GM19035 (cell line): ENCODE data around the gene ZNF496.
"Not testable (repeated sequence)": the region's sequence is repeated elsewhere in the genome, so short reads cannot be mapped to it uniquely, and the experiment has no call there.

Experiments used
- ATAC-seq: cut with Tn5 transposase; IDR thresholded peaks from one replicate; pipeline ENCODE4 v1.9.1; 2021; ENCODE audit not compliant: unreplicated experiment

Gene ZNF496

DNA sequence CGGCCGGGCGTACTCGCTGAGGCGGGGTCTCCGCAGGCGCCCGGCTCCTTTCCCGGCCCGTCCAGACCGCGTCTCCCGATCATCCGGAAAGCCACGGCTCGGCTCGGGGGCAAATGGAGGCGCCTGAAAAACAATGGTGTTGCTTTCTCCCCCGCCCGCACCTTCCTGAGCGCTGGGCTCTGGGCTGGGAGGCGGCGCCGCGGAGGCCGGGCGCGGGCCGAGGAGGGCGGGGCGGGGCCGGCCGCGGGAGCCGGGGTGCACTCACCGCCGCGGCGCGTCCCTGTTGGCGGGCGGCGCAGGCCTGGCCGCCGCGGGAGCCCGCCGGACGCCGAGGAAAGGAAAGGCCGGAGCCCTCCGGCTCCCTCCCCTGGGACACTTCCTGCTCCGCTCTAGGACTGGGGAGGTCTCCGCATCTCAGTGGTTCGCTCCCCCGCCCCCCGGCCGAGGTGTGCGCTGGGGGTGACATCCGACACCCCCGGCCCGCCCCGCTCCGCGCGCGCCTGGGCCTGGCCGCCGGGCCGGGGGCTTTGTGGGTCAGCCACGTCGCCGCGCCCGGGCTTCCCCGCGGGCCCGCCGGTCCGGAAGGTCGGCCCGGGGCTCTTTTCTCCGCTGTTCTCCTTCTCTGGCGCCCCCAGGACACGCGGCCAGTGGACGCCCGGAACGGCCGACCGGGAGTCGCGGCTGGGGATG is at the start of gene ZNF496:
Gene ZNF496 (minus strand): TSS at position 343 of the 690 bp plus-strand sequence. CDS start 2,289 bp downstream, outside the sequence.
- peak; percentile 66 for ATAC-seq

DNA sequence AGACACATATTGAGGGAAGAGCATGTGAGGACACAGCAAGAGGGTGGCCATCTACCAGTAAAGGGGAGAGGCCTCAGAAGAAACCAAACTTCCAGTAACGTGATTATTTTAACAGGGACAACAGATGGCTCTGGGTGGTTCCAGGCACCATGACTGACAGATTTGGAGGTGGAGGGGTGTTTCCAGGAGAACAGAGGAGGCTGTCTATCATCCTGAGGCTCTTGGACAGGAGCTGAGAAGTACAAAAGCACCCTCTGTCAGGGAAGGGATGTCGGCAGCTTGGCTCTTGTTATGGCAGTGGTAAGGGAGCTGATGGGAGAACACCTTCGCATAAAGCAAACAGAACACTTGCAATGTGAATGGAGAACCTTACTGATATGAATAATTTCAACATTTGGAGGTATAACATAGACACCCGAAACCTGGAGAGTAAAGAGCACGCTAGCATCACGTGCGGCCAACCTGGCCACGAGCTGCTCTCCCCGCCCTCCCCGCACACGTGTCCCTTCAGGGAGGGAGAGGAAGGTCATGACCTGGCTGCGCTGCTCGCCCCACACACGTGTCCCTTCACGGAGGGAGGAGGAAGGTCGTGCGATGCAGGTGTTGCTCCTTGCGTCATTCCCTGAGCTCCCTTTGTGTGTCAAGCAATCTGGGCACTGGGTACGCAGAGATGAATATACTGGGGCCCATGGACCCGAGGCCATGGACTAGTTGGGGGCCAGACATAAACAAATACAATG is 46.8 kb upstream of the ZNF496 start:
- ATAC-seq, result no peak

DNA sequence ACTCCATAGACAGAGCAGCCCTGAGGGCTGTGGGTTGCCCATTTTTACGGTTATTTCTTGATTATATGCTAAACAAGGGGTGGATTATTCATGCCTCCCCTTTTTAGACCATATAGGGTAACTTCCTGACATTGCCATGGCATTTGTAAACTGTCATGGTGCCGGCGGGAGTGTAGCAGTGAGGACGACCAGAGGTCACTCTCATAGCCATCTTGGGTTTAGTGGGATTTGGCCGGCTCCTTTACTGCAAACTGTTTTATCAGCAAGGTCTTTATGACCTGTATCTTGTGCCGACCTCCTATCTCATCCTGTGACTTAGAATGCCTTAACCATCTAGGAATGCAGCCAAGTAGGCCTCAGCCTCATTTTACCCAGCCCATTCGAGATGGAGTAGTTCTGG is 46.0 kb upstream of the ZNF496 start:
- ATAC-seq, result not testable (repeated sequence)

DNA sequence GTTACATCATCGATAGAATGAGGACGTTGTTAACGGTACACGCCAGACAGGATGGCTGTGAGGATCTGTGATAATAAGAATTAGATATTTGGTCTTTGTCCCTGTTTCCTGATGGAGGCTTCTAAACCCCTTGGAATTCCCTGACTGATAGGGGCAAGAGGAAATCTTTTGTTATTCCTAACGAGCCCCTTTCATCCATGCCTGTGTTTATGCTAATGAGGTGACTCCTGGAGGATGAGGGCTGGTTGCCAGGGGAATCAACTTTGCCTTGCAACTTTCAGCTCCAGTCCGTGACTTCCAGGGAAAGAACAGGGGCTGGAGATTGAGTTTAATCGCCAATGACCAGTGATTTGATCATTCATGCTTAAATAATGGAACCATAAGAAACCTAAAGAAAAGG is 45.0 kb upstream of the ZNF496 start:
- ATAC-seq, result no peak

DNA sequence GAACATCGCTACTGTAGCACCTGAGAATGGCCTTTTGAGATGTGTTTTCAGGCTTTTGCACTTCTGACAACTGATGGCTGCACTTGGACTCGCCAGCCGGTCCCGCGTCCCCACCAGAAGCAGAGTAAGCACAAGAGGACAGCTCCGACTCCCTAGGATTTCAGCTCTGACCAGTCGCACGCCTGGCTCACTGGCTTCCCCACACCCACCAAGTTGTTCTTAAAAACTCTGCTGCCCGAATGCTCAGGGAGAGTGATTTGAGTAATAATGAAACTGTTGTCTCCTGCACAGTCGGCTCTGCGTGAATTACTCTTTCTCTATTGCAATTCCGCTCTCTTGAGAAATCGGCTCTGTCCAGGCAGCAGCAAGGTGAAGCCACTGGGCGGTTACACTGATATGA is 44.1 kb upstream of the ZNF496 start:
- ATAC-seq, result no peak

DNA sequence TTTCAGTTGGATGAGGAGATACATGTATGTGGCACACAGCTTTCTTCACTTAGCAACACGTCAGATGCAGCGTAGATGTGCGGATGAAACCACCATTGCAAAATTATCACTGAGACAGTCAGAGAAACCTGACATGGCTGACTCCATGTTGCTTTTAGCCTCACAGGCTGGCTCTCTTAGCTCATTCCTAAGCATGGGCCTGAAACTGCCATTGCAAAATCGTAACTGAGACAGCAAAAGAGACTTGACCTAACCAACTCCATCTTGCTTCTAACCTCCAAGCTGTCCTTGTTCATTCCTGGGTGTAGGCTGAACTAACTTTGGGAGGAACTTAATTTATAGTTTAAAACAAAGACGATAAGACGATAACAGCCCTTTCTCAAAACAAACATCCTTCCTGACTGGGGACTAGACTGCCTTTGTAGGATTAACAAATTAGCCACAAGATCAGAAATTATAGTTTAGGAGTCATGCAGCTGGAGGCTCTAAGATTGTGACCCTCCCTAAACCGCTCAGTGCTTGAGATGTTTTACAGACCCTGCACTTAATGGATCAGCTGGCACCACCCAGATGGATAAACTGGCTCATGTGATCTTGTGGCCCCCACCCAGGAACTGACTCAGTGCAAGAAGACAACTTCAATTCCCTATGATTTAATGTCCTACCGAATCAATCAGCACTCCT is 43.1 kb upstream of the ZNF496 start:
- not testable (repeated sequence) for ATAC-seq

DNA sequence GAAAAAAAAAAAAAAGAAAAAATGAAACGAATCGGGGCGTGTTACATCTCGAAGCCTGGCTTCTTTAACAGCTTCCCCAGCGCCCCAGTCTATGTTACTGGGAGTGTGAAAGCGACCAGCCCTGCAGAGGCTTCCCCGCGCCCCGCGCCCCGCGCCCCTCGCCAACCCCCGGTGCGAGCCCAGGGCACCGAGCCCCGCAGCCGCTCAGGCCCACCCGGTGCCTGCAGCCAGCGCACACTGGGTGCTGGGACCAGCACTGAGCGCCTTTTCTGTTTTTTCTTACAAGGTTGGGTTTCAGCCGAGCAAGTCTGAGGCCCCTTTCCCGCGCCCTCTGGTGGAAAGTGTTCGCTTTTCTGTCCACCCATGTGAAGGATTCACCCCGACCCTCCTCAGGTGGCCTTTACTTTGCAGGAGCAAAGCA is 42.1 kb upstream of the ZNF496 start:
- ATAC-seq, result no peak

DNA sequence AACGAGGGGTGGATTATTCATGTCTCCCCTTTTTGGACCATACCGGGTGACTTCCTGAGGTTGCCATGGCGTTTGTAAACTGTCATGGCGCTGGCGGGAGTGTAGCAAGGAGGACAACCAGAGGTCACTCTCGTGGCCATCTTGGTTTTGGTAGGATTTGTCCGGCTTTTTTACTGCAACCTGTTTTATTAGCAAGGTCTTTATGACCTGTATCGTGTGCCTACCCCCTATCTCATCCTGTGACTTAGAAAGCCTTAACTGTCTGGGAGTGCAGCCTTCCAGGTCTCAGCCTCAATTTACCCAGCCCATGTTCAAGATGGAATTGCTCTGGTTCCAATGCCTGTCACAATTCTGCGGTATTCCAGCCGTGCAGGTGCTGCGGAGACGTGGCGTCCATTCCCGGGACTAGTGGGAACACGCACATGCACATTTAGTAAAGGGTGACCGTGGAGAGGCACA is 40.2 kb upstream of the ZNF496 start:
- ATAC-seq, result no peak

DNA sequence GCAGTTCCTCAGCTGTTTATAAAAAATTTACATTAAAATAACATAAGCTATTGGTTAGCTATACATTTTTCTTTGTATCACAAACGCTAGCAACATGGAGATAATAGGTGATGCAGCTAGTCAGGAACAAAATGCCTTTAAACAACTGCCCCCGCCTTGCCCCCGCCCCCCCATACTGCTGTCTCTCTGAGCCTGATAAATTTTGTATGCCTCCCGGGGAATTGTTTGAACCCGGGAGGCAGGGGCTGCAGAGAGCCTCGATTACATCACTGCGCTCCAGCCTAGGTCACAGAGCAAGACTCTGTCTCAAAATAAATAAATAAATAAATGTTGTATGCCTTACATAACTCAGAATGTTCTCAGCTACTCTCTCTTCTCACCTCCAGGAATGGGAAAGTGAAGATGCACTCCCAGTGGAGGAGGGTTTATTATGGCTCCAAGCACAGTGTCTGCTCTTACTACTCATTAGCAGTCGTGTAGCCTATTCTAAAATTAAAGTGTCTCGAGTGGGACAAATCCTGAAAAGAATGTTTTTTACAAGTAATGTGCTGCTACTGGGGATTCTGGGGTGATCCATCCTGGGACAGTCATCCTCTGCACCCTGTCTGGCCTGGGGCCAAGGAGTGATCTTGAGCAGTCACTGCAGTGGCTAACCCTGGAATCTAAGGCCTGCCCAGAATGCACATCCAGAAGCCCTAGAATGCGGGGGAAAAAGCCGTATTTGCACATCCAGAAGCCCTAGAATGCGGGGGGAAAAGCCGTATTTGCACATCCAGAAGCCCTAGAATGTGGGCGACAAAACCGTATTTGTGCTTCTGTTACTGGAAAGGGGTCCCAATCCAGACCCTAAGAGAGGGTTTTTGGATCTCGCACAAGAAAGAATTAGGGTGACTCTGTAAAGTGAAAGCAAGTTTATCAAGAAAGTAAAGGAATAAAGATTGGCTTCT is 39.4 kb upstream of the ZNF496 start:
- no peak for ATAC-seq

DNA sequence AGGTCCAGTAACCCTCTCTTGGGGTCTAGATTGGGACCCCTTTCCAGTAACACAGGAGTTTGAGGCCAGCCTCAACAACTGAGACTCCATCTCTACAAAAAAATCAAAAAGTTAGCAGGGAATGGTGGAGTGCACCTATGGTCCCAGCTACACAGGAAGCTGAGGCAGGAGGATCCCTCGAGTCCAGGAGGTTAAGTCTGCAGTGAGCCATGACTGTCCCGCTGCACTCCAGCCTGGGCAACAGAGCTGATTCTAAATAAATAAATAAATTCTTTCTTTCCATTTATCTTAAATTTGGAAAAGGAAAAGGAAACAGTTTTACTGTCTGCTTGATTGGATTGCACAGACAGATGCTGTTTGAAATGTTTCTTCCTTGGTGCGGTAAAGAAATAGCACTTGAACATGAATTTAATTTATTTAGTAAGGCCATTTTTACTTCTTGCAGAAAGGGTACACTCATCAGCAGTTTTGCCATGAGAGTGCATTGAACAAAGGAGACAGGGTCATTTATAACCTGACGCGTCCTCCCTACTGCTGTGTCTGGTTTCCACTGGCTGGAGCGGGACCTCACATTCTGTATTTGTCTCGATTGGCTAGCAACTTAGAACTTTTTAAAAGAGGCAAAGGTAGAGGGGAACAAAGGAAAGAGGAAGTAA is 37.0 kb upstream of the ZNF496 start:
- no peak for ATAC-seq

DNA sequence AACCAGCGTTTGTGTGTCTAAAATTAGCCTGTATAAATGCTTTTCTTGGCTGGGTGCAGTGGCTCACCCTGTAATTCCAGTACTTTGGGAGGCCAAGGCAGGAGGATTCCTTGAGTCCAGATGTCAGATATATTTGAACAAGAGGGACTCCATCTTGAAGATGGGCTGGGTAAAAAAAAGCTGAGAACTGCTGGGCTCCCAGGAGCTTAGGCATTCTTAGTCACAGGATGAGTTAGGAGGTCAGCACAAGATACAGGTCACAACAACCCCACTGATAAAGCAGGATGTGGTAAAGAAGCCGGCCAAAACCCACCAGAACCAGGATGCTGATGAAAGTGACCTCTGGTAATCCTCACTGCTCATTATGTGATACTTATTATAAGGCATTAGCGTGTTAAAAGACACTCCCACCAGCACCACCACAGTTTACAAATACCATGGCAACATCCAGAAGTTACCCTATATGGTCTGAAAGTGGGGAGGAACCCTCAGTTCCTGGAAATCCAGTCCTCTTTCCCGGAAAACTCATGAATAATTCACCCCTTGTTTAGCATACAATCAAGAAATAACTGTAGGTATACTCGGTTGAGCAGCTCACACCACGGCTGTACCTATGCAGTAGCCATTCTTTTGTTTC is 36.2 kb upstream of the ZNF496 start:
- ATAC-seq, result no peak

DNA sequence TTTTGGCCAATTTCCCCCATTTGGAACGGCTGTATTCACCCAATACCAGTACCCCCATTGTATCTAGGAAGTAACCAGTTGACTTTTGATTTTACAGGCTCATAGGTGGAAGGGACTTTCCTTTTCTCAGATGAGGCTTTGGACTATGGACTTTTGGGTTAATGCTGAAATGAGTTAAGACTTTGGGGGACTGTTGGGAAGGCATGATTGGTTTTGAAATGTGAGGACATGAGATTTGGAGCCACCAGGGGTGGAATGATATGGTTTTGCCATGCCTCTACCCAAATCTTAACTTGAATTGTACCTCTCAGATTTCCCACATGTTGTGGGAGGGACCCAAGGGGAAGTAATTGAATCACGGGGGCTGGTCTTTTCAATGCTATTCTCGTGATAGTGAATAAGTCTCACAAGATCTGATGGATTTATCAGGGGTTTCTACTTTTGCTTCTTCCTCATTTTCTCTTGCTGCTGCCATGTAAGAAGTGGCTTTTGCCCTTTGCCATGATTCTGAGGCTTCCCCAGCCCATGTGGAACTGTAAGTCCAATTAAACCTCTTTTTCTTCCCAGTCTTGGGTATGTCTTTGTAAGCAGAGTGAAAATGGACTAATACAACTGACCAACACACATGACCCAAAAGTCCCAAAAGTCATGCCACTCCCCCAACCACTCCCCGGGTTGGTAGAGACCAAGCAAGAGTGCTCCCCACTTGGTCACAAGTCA is 35.4 kb upstream of the ZNF496 start:
- no peak for ATAC-seq

DNA sequence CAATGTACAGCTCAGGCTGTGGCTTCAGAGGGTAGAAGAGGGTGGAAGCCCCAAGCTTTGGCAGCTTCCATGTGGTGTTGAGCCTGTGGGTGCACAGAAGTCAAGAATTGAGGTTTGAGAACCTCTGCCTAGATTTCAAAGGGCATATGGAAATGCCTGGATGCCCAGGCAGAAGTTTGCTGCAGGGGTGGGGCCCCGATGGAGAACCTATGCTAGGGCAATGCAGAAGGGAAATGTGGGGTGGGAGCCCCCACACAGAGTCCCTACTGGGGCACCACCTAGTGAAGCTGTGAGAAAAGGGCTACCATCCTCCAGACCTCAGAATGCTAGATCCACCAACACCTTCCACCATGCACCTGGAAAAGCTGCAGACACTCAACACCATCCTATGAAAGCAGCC is 34.7 kb upstream of the ZNF496 start:
- ATAC-seq, result not testable (repeated sequence)

DNA sequence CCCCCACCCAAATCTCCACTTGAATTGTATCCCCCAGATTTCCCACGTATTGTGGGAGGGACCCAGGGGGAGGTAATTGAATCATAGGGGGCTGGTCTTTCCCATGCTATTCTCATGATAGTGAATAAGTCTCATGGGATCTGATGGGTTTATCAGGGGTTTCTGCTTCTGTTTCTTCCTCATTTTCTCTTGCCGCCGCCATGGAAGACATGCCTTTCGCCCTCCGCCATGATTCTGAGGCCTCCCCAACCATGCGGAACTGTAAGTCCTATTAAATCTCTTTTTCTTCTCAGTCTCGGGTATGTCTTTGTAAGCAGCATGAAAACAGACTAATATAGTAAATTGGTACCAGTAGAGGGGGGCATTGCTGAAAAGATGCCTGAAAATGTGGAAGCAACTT is 33.4 kb upstream of the ZNF496 start:
- no peak for ATAC-seq

DNA sequence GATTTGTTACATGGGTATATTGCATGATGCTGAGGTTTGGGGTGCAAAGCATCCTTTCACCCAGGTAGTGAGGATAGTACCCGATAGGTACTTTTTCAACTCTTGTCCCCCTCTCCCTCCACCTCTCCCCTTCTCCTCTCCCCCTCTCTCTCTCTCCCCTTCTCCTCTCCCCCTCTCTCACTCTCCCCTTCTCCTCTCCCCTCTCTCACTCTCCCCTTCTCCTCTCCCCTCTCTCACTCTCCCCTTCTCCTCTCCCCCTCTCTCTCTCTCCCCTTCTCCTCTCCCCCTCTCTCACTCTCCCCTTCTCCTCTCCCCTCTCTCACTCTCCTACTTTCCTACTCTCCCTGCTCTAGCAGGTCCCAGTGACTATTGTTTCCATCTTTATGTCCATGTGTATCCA is 31.3 kb upstream of the ZNF496 start:
- not testable (repeated sequence) for ATAC-seq

DNA sequence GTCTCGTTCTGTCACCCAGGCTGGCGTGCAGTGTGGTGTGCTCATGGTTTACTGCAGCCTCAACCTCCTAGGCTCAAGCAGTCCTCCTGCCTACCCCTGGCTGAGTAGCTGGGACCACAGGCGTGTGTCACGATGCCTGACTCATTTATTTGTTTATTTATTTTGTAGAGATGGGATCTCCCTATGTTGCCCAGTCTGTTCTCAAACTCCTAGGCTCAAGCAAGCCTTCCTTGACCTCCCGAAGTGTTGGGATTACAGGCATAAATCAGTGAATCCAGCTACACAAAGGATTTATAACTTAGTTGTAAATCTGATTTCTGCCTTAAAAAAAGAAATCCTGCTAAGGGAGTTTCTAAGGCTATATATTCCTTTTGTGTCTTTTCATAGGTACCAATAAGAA is 30.5 kb upstream of the ZNF496 start:
- ATAC-seq, result no peak

DNA sequence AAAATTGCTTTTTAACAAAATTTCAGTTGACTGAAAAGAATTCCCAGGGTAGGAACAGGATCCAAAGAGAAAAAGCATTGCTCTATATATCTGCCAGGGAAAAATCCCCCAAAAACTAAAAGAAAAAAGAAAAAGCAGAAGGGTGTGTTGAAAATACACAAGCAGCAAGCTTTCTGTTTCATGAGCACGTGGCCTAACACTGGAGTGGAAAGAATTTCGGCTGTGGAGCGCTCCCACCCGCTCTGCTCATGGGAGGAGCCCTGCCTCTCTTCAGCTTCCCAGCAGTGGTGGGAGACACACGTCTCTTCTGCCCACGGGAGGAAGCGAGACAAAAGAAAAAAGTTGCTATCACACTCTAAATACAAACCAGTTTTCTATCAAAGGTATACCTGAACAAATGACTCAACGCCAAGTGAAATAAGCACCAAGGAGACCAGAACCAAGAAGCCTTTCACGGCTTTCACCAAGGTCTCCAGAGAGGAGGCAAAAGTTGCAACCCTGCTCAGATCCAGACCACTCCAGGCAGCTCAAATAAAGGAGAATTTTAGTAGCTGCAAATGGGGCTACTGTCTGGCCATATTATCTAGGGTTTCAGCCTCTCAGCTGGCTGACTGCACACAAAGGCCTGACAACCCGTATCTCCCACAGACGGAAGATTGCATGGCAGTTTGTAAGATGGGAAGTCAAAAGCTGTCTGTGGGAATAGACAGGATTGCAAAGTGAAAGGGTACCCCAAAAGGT is 29.5 kb upstream of the ZNF496 start:
- ATAC-seq, result no peak

DNA sequence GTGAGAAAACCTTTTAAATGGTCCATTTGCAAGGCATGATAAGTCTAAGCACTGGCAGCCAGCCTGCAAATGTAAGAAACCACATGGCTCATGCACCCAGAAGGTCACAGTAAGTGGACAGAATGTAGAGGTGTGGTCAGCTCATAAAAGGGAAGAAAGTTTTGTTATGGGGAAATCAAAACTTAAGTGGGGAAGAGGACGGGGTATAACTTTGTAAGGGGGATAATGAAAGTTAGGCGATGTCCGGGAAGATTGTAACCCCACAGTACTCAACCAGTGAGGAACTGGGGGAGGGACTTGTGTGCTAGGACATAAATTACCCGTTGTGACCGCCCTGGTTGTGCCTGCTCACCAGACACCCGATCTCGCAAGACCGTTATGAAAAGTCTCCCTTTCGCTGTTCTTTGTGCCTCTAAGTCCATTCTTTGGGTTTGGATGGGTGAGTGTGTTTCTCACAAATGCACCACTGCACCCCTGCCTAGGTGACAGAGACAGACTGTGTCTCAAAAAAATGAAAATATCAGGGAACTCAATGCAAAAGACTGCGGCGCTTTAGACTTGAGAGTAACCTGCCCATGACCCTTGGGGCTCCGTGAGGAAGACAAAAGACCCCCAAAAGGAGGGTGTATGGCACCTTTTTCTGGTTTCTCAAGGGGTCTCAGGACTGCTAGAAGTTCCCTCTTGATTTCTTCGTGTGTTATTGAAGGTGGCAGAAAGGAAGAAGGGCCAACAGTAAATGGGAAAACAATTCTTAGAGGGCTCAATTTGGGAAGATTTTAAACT is 28.6 kb upstream of the ZNF496 start:
- no peak for ATAC-seq
